Adrenal gland (tissue), 12 donors: Measurements from ENCODE around the gene LCOR. TPM values are rescaled to one million over a fixed set of nuclear protein-coding genes. Genes with fewer than 3 reads are reported as not detected.

Source experiments
- DNase-seq, 7 donors: peaks; one replicate each; pipeline ENCODE4 v3.0.0-alpha.2; 2019 to 2020
- H3K27ac ChIP-seq, 5 donors: fragments of 200-600 bp; sonication (generic) in 4 of 5; 1 replicate in 3 of 5; 2 replicates in 2 of 5; pipeline versions ENCODE4 v1.5.1 to v1.8.0; 2016 to 2020; ENCODE audit warnings: mild to moderate bottlenecking in 1 of 5
- H3K27me3 ChIP-seq: fragments of 200-600 bp; 2 replicates; pipeline ENCODE4 v1.8.0; 2021
- H3K36me3 ChIP-seq, 2 donors: fragments of 200-600 bp; replicated peaks in 1 of 2; 1 replicate in 1 of 2; 2 replicates in 1 of 2; pipeline versions ENCODE4 v1.5.1 to v1.8.0; 2018 to 2022
- H3K4me1 ChIP-seq, 2 donors: fragments of 200-600 bp; replicated peaks in 1 of 2; 1 replicate in 1 of 2; 2 replicates in 1 of 2; pipeline versions ENCODE4 v1.5.1 to v1.8.0; 2018 to 2021
- H3K4me3 ChIP-seq, 4 donors: fragments of 200-600 bp; sonication (generic) in 3 of 4; one replicate each; pipeline ENCODE4 v1.5.1; 2016 to 2018
- H3K9me3 ChIP-seq, 3 donors: fragments of 200-600 bp; sonication (generic) in 1 of 3; replicated peaks in 1 of 3; 1 replicate in 2 of 3; 2 replicates in 1 of 3; pipeline versions ENCODE4 v1.5.1 to v1.8.0; 2016 to 2021
- CTCF ChIP-seq, 6 experiments: fragments of 450-650 bp in 4 of 6; fragments of 200-600 bp in 2 of 6; sonication (generic) in 1 of 6; IDR thresholded peaks; 1 replicate in 5 of 6; 2 replicates in 1 of 6; pipeline versions ENCODE4 v1.5.1 to v1.8.0; 2016 to 2021; ENCODE audit warnings: antibody characterized with exemption in 6 of 6, mild to moderate bottlenecking in 2 of 6, moderate library complexity in 1 of 6
- POLR2A ChIP-seq, 2 donors: fragments of 450-650 bp; IDR thresholded peaks; one replicate each; pipeline ENCODE4 v1.6.1; 2017; ENCODE audit warnings: antibody characterized with exemption in 2 of 2, mild to moderate bottlenecking in 2 of 2, moderate library complexity in 1 of 2
- WGBS, 4 donors: extraction: QIAGEN DNeasy Blood & Tissue Kit in 2 of 4; methylation state at CpG; one replicate each; pipeline versions ENCODE4 v1.1.5 to v1.1.7; 2013 to 2017; 5-methylcytosine and 5-hydroxymethylcytosine counted together
- intact Hi-C, 2 donors: fragments of 100-400 bp; cut with DNase I; formaldehyde crosslinking; loops; one replicate each; pipeline versions ENCODE4 v1.14.1 to v1.15.0; 2022 to 2023
- polyA plus RNA-seq, 3 donors: library from polyadenylated mRNA; stranded (reverse); fragments of 200-250 nt in 2 of 3; fragments of 350-450 nt in 1 of 3; fragmentation: Illumina TruSeq in 1 of 3; extraction: RNeasy Lipid Tissue Mini Kit (QIAGEN cat#74804) in 1 of 3; gene quantifications; one replicate each; pipeline ENCODE4 v1.2.3, GENCODE V29; 2013 to 2014
- total RNA-seq, 9 donors: library from RNA; depleted of rRNA in 4 of 9; stranded (reverse); fragments of >200 nt in 4 of 9; fragments of 120-200 nt in 1 of 9; fragmentation: NEBNext Ultra II Directional in 1 of 9; extraction: Animal tissue kit (Norgen Biotek cat#: 25700) in 1 of 9; gene quantifications; one replicate each; pipeline versions ENCODE4 v1.1.0 to v1.2.4, GENCODE V29; 2013 to 2023
- donor health status: healthy with polysubstance abuse.
- donor health status: Bipolar disorder and iron deficiency.
- donor health status: DM: yes; HTN: yes; CAD: no.
- donor health status: DM: no; HTN: no; CAD: no.
- donor health status: DM: no; HTN: no; CAD: no.
- donor health status: DM: yes; HTN: yes; CAD: no.

LCOR gene
- total and polyA plus RNA-seq, 12 donors = 1.5 to 38.4 (median 17.2) TPM

GRCh38 chr10:97013568-97013967 lies 181.5 kb downstream of the LCOR start:
- H3K27me3 ChIP-seq = no peaks in the 10 kb centered on the region
- 83 to 93% (median 89%) methylated on average over 6 to 8 of the region's 8 CpGs for WGBS, 4 donors
- intact Hi-C loops = no loop called here
- no peak overlapping the region for H3K4me3 ChIP-seq
- H3K27ac ChIP-seq = no peak overlapping the region
- no peak for TF ChIP-seq CTCF (IDR thresholded peaks at IDR 0.05)
- TF ChIP-seq POLR2A (IDR thresholded peaks at IDR 0.05) = no peak
- no peaks in the 10 kb centered on the region for H3K36me3 ChIP-seq
- no peaks in the 10 kb centered on the region for H3K9me3 ChIP-seq
- no peak for DNase-seq
- no peaks in the 10 kb centered on the region for H3K4me1 ChIP-seq

GRCh38 chr10:97013983-97014382 lies 181.9 kb downstream of the LCOR start:
- 74 to 90% (median 85%) methylated on average over 3 to 8 of the region's 8 CpGs for WGBS, 4 donors
- TF ChIP-seq CTCF (IDR thresholded peaks at IDR 0.05) = no peak
- TF ChIP-seq POLR2A (IDR thresholded peaks at IDR 0.05) = no peak
- intact Hi-C loops = no loop called here
- no peak for DNase-seq
- no peaks in the 10 kb centered on the region for H3K4me1 ChIP-seq
- H3K27ac ChIP-seq = no peak overlapping the region
- no peak overlapping the region for H3K4me3 ChIP-seq
- H3K9me3 ChIP-seq = no peaks in the 10 kb centered on the region
- H3K27me3 ChIP-seq = no peaks in the 10 kb centered on the region
- H3K36me3 ChIP-seq = no peaks in the 10 kb centered on the region

GRCh38 chr10:97015240-97015639 lies 183.1 kb downstream of the LCOR start:
- H3K4me1 ChIP-seq = peaks cover 0 to under 1% of the 10 kb centered on the region in 2 donors
- no peaks in the 10 kb centered on the region for H3K27me3 ChIP-seq
- no peak overlapping the region for H3K27ac ChIP-seq
- no peaks in the 10 kb centered on the region for H3K36me3 ChIP-seq
- no peaks in the 10 kb centered on the region for H3K9me3 ChIP-seq
- no peak for DNase-seq
- TF ChIP-seq POLR2A (IDR thresholded peaks at IDR 0.05) (no peak), CTCF (IDR thresholded peaks at IDR 0.05) (no peak)
- no peak overlapping the region for H3K4me3 ChIP-seq
- intact Hi-C loops = no loop called here
- 71 to 83% (median 82%) methylated on average over 1 of the region's 1 CpG for whole genome bisulfite sequencing, 4 donors

- intact Hi-C loops = no loop called here
- WGBS, 4 donors = 82 to 85% (median 83%) methylated on average over 8 to 15 of the region's 15 CpGs
Measured at GRCh38 chr10:97016728-97017473, 184.8 kb downstream of the LCOR start.

More at GRCh38 chr10:97016728-97017473, 184.8 kb downstream of the LCOR start:
- no peaks in the 10 kb centered on the region for H3K9me3 ChIP-seq
- TF ChIP-seq POLR2A (IDR thresholded peaks at IDR 0.05) (no peak), CTCF (IDR thresholded peaks at IDR 0.05) (no peak)
- peaks cover 9 to 12% of the 10 kb centered on the region in 2 donors for H3K4me1 ChIP-seq
- H3K4me3 ChIP-seq = no peak overlapping the region
- no peaks in the 10 kb centered on the region for H3K36me3 ChIP-seq
- H3K27ac ChIP-seq = no peak overlapping the region
- H3K27me3 ChIP-seq = no peaks in the 10 kb centered on the region
- no peak for DNase-seq
